DMS153 treated with DMSO at 0.1 percent for 48 hours (cell line): ENCODE results near the gene PPP1R15A.
"Not testable (repeated sequence)": the region's sequence is repeated elsewhere in the genome, so short reads cannot be mapped to it uniquely, and the experiment has no call there.

Experiments used
- DNase-seq: peaks from one replicate; lab custom pipeline; 2025; ENCODE audit not compliant: unreplicated experiment; lab: John Stamatoyannopoulos, UW

Gene PPP1R15A

GRCh38 chr19:48872182-48872883 lies at the start of gene PPP1R15A:
PPP1R15A (plus strand) TSS chr19:48872421; CDS start chr19:48873234, 813 bp downstream.
- peak; percentile 98 for DNase-seq

GRCh38 chr19:48822514-48822913 lies 49.7 kb upstream of the PPP1R15A start:
- DNase-seq: no peak

- no peak for DNase-seq
These were observed 45.6 kb upstream of the PPP1R15A start for GRCh38 chr19:48826606-48827020.

GRCh38 chr19:48830088-48830487 lies 42.1 kb upstream of the PPP1R15A start:
- DNase-seq: no peak

GRCh38 chr19:48830965-48831364 lies 41.3 kb upstream of the PPP1R15A start:
- DNase-seq: no peak

- DNase-seq: no peak
These were observed 39.2 kb upstream of the PPP1R15A start for GRCh38 chr19:48833049-48833448.

- DNase-seq: no peak
These were observed 38.2 kb upstream of the PPP1R15A start for GRCh38 chr19:48833977-48834376.

- peak; percentile 88 for DNase-seq
These were observed 36.5 kb upstream of the PPP1R15A start for GRCh38 chr19:48835734-48836088.

GRCh38 chr19:48836089-48837017 lies 35.9 kb upstream of the PPP1R15A start, which contains the start of gene HSD17B14:
HSD17B14 (minus strand) TSS chr19:48836491; CDS start chr19:48836411, 80 bp downstream.
- no peak for DNase-seq

GRCh38 chr19:48837051-48837524 lies 35.1 kb upstream of the PPP1R15A start:
- DNase-seq: peak; percentile 8

- DNase-seq: no peak
These were observed 34.5 kb upstream of the PPP1R15A start for GRCh38 chr19:48837687-48838086.

- DNase-seq: no peak
These were observed 31.2 kb upstream of the PPP1R15A start for GRCh38 chr19:48841047-48841446.

GRCh38 chr19:48841571-48841970 lies 30.6 kb upstream of the PPP1R15A start:
- no peak for DNase-seq

- DNase-seq: peak; percentile 7
These were observed 29.4 kb upstream of the PPP1R15A start for GRCh38 chr19:48842789-48843162.

- DNase-seq: no peak
These were observed 27.7 kb upstream of the PPP1R15A start for GRCh38 chr19:48844472-48844871.

- DNase-seq: no peak
These were observed 26.8 kb upstream of the PPP1R15A start for GRCh38 chr19:48845384-48845783.

GRCh38 chr19:48846659-48847058 lies 25.6 kb upstream of the PPP1R15A start:
- DNase-seq: not testable (repeated sequence)

GRCh38 chr19:48852292-48852691 lies 19.9 kb upstream of the PPP1R15A start:
- DNase-seq: no peak

GRCh38 chr19:48853483-48853882 lies 18.7 kb upstream of the PPP1R15A start:
- no peak for DNase-seq

- DNase-seq: no peak
These were observed 18.1 kb upstream of the PPP1R15A start for GRCh38 chr19:48854103-48854502.

GRCh38 chr19:48856921-48857320 lies 15.3 kb upstream of the PPP1R15A start:
- no peak for DNase-seq
